ENCODE measurements around the gene ARHGEF28.

Gene ARHGEF28

GRCh38 chr5:73947906-73948640, 322.1 kb downstream of the ARHGEF28 start:
- Mint-ChIP-seq H3K36me3 (ENCODE audit: low read depth) (no peaks in the 10 kb centered on the region), H3K4me3 (no peak overlapping the region), H3K27ac (no peak overlapping the region), H3K9me3 (no peaks in the 10 kb centered on the region), H3K27me3 (peaks cover 10% of the 10 kb centered on the region), H3K4me1 (no peaks in the 10 kb centered on the region)
- DNase-seq (no peak), ATAC-seq (no peak)

GRCh38 chr5:73948720-73949119, 322.7 kb downstream of the ARHGEF28 start:
- H3K4me1 Mint-ChIP-seq = no peaks in the 10 kb centered on the region
- ATAC-seq = no peak
- no peak overlapping the region for H3K27ac Mint-ChIP-seq
- H3K36me3 Mint-ChIP-seq (ENCODE audit: low read depth) = no peaks in the 10 kb centered on the region
- H3K27me3 Mint-ChIP-seq = peaks cover 5% of the 10 kb centered on the region
- no peak overlapping the region for H3K4me3 Mint-ChIP-seq
- no peaks in the 10 kb centered on the region for H3K9me3 Mint-ChIP-seq
- no peak for DNase-seq

- H3K27me3 Mint-ChIP-seq = peaks cover 5% of the 10 kb centered on the region
- no peaks in the 10 kb centered on the region for H3K9me3 Mint-ChIP-seq
- no peaks in the 10 kb centered on the region for H3K4me1 Mint-ChIP-seq
- no peaks in the 10 kb centered on the region for H3K36me3 Mint-ChIP-seq (ENCODE audit: low read depth)
- H3K4me3 Mint-ChIP-seq = no peak overlapping the region
- DNase-seq (no peak), ATAC-seq (no peak)
- H3K27ac Mint-ChIP-seq = no peak overlapping the region
Observed at GRCh38 chr5:73950441-73950873, 324.5 kb downstream of the ARHGEF28 start.

GRCh38 chr5:73950912-73951430, 325.0 kb downstream of the ARHGEF28 start:
- ATAC-seq (no peak), DNase-seq (no peak)
- Mint-ChIP-seq H3K4me1 (no peaks in the 10 kb centered on the region), H3K27ac (no peak overlapping the region), H3K9me3 (no peaks in the 10 kb centered on the region), H3K4me3 (no peak overlapping the region), H3K36me3 (ENCODE audit: low read depth) (no peaks in the 10 kb centered on the region), H3K27me3 (peaks cover 5% of the 10 kb centered on the region)

GRCh38 chr5:73952872-73953271, 326.9 kb downstream of the ARHGEF28 start:
- no peaks in the 10 kb centered on the region for H3K36me3 Mint-ChIP-seq (ENCODE audit: low read depth)
- no peak for ATAC-seq
- no peak overlapping the region for H3K4me3 Mint-ChIP-seq
- H3K4me1 Mint-ChIP-seq = no peaks in the 10 kb centered on the region
- no peak for DNase-seq
- H3K9me3 Mint-ChIP-seq = no peaks in the 10 kb centered on the region
- H3K27ac Mint-ChIP-seq = no peak overlapping the region
- H3K27me3 Mint-ChIP-seq = peaks cover 9% of the 10 kb centered on the region

GRCh38 chr5:73954381-73954780, 328.4 kb downstream of the ARHGEF28 start:
- no peaks in the 10 kb centered on the region for H3K4me1 Mint-ChIP-seq
- no peaks in the 10 kb centered on the region for H3K36me3 Mint-ChIP-seq (ENCODE audit: low read depth)
- peaks cover 3% of the 10 kb centered on the region for H3K9me3 Mint-ChIP-seq
- H3K4me3 Mint-ChIP-seq = no peak overlapping the region
- H3K27ac Mint-ChIP-seq = no peak overlapping the region
- DNase-seq = no peak
- no peak for ATAC-seq
- peaks cover 4% of the 10 kb centered on the region for H3K27me3 Mint-ChIP-seq

- Mint-ChIP-seq H3K9me3 (peaks cover 3% of the 10 kb centered on the region), H3K27ac (no peak overlapping the region), H3K4me1 (no peaks in the 10 kb centered on the region), H3K27me3 (peaks cover 7% of the 10 kb centered on the region), H3K36me3 (ENCODE audit: low read depth) (no peaks in the 10 kb centered on the region), H3K4me3 (no peak overlapping the region)
- no peak for ATAC-seq
- DNase-seq = no peak
Observed at GRCh38 chr5:73955271-73955846, 329.4 kb downstream of the ARHGEF28 start.

- Mint-ChIP-seq H3K27ac (no peak overlapping the region), H3K9me3 (peaks cover 3% of the 10 kb centered on the region), H3K27me3 (peaks cover 10% of the 10 kb centered on the region), H3K4me3 (no peak overlapping the region), H3K36me3 (ENCODE audit: low read depth) (no peaks in the 10 kb centered on the region), H3K4me1 (no peaks in the 10 kb centered on the region)
- ATAC-seq (no peak), DNase-seq (no peak)
Observed at GRCh38 chr5:73957397-73958001, 331.5 kb downstream of the ARHGEF28 start.

- Mint-ChIP-seq H3K4me1 (no peaks in the 10 kb centered on the region), H3K9me3 (peaks cover 3% of the 10 kb centered on the region), H3K27me3 (peaks cover 10% of the 10 kb centered on the region), H3K36me3 (ENCODE audit: low read depth) (no peaks in the 10 kb centered on the region), H3K4me3 (no peak overlapping the region), H3K27ac (no peak overlapping the region)
- DNase-seq (no peak), ATAC-seq (no peak)
Observed at GRCh38 chr5:73958037-73958436, 332.0 kb downstream of the ARHGEF28 start.

- no peak overlapping the region for H3K4me3 Mint-ChIP-seq
- no peak for ATAC-seq
- peaks cover 3% of the 10 kb centered on the region for H3K9me3 Mint-ChIP-seq
- H3K27me3 Mint-ChIP-seq = peaks cover 11% of the 10 kb centered on the region
- H3K4me1 Mint-ChIP-seq = no peaks in the 10 kb centered on the region
- no peak for DNase-seq
- H3K36me3 Mint-ChIP-seq (ENCODE audit: low read depth) = no peaks in the 10 kb centered on the region
- H3K27ac Mint-ChIP-seq = no peak overlapping the region
Observed at GRCh38 chr5:73960023-73960422, 334.0 kb downstream of the ARHGEF28 start.

- H3K9me3 Mint-ChIP-seq = peaks cover 3% of the 10 kb centered on the region
- no peaks in the 10 kb centered on the region for H3K4me1 Mint-ChIP-seq
- no peak overlapping the region for H3K4me3 Mint-ChIP-seq
- peaks cover 14% of the 10 kb centered on the region for H3K27me3 Mint-ChIP-seq
- H3K27ac Mint-ChIP-seq = no peak overlapping the region
- no peak for ATAC-seq
- DNase-seq = no peak
- no peaks in the 10 kb centered on the region for H3K36me3 Mint-ChIP-seq (ENCODE audit: low read depth)
Observed at GRCh38 chr5:73960426-73960825, 334.4 kb downstream of the ARHGEF28 start.

GRCh38 chr5:73962801-73963425, 336.9 kb downstream of the ARHGEF28 start:
- Mint-ChIP-seq H3K4me1 (no peaks in the 10 kb centered on the region), H3K4me3 (no peak overlapping the region), H3K27ac (no peak overlapping the region), H3K27me3 (peaks cover 11% of the 10 kb centered on the region), H3K9me3 (peaks cover 3% of the 10 kb centered on the region), H3K36me3 (ENCODE audit: low read depth) (no peaks in the 10 kb centered on the region)
- no peak for DNase-seq
- ATAC-seq = no peak

GRCh38 chr5:73964352-73964865, 338.4 kb downstream of the ARHGEF28 start:
- peaks cover 11% of the 10 kb centered on the region for H3K27me3 Mint-ChIP-seq
- H3K27ac Mint-ChIP-seq = no peak overlapping the region
- ATAC-seq (no peak), DNase-seq (no peak)
- no peaks in the 10 kb centered on the region for H3K9me3 Mint-ChIP-seq
- H3K36me3 Mint-ChIP-seq (ENCODE audit: low read depth) = no peaks in the 10 kb centered on the region
- H3K4me1 Mint-ChIP-seq = no peaks in the 10 kb centered on the region
- no peak overlapping the region for H3K4me3 Mint-ChIP-seq

- H3K9me3 Mint-ChIP-seq = no peaks in the 10 kb centered on the region
- no peaks in the 10 kb centered on the region for H3K4me1 Mint-ChIP-seq
- no peak overlapping the region for H3K27ac Mint-ChIP-seq
- H3K36me3 Mint-ChIP-seq (ENCODE audit: low read depth) = no peaks in the 10 kb centered on the region
- DNase-seq (no peak), ATAC-seq (no peak)
- peaks cover 7% of the 10 kb centered on the region for H3K27me3 Mint-ChIP-seq
- no peak overlapping the region for H3K4me3 Mint-ChIP-seq
Observed at GRCh38 chr5:73966451-73966850, 340.5 kb downstream of the ARHGEF28 start.

All from activated naive CD8-positive, alpha-beta T cell treated with anti-CD3 and anti-CD28 coated beads, Interleukin-2, amount 50 U/mL, for 24 hours (primary cell).